ENCODE results near the gene PNMA6E. TPM values are rescaled to one million over a fixed set of nuclear protein-coding genes. Genes with fewer than 3 reads are reported as not detected.

PNMA6E gene
- polyA plus RNA-seq, 1 experiment, result not detected

DNA sequence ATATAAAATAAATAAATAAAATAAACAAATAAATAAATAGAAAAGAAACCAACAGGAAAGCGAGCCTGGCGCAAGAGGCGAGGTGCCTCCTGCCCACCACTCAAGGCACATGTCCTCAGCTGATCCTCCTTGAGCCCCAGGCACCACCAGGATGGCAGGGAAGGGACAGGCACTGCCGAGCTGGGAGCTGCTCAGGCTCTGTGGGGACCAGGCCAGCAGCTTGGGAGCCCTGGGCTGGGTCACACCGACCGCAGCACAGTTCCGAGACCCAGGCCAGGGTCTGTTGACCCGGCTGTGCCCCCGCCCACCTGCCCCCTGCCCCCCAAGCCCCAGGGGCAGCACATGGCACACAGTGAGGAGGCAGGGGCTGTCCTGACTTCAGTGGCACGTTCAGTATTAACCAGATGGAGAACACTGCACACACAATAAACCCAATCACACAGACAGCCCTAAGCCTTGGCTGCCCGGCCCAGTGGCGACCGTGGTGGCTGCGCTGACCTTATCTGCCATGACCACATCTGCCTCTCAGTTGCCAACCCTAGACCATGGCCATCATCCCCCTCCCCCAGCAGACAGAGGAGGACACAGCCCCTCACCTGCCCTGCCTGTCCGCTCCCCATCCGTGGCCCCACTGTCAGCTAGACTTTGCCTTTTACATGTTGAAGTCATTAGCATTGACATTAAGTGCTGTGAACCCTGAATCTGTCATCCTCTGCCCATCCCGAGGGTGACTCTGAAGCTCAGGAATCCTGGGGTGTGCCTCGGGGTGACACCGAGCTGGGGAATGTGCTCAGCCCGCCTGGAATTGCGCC is 47.6 kb upstream of the PNMA6E start:
- Histone ChIP-seq H3K9me3 (ENCODE audit: control insufficient read depth, insufficient read depth, low read length) (no peaks in the 10 kb centered on the region), H3K27me3 (ENCODE audit: control insufficient read depth, insufficient read depth, low read length) (no peaks in the 10 kb centered on the region), H3K4me3 (ENCODE audit: low read depth, low read length) (no peak overlapping the region), H3K27ac (ENCODE audit: low read depth, low read length) (no peak overlapping the region)
- no peak for DNase-seq (ENCODE audit: low read depth, low spot score)
- ChIA-PET CTCF (no interaction called here), POLR2A (no interaction called here)
- TF ChIP-seq, protein P1, sequence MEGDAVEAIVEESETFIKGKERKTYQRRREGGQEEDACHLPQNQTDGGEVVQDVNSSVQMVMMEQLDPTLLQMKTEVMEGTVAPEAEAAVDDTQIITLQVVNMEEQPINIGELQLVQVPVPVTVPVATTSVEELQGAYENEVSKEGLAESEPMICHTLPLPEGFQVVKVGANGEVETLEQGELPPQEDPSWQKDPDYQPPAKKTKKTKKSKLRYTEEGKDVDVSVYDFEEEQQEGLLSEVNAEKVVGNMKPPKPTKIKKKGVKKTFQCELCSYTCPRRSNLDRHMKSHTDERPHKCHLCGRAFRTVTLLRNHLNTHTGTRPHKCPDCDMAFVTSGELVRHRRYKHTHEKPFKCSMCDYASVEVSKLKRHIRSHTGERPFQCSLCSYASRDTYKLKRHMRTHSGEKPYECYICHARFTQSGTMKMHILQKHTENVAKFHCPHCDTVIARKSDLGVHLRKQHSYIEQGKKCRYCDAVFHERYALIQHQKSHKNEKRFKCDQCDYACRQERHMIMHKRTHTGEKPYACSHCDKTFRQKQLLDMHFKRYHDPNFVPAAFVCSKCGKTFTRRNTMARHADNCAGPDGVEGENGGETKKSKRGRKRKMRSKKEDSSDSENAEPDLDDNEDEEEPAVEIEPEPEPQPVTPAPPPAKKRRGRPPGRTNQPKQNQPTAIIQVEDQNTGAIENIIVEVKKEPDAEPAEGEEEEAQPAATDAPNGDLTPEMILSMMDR (IDR thresholded peaks at IDR 0.05; ENCODE audit: low read depth, low read length), result no peak

GRCh38 chrX:153447581-153447960 is 46.4 kb upstream of the PNMA6E start:
- Histone ChIP-seq H3K27ac (ENCODE audit: low read depth, low read length) (no peak overlapping the region), H3K4me3 (ENCODE audit: low read depth, low read length) (no peak overlapping the region), H3K27me3 (ENCODE audit: control insufficient read depth, insufficient read depth, low read length) (no peaks in the 10 kb centered on the region), H3K9me3 (ENCODE audit: control insufficient read depth, insufficient read depth, low read length) (no peaks in the 10 kb centered on the region)
- POLR2A ChIA-PET, result no interaction called here
- TF ChIP-seq, protein P1 (IDR thresholded peaks at IDR 0.05; ENCODE audit: low read depth, low read length), result no peak
- CTCF ChIA-PET, result no interaction called here
- DNase-seq (ENCODE audit: low read depth, low spot score), result no peak

- Histone ChIP-seq H3K9me3 (ENCODE audit: control insufficient read depth, insufficient read depth, low read length) (no peaks in the 10 kb centered on the region), H3K27me3 (ENCODE audit: control insufficient read depth, insufficient read depth, low read length) (no peaks in the 10 kb centered on the region), H3K4me3 (ENCODE audit: low read depth, low read length) (no peak overlapping the region), H3K27ac (ENCODE audit: low read depth, low read length) (no peak overlapping the region)
- DNase-seq (ENCODE audit: low read depth, low spot score), result no peak
- TF ChIP-seq, protein P1 (IDR thresholded peaks at IDR 0.05; ENCODE audit: low read depth, low read length), result no peak
- ChIA-PET CTCF (no interaction called here), POLR2A (no interaction called here)
These were observed 45.9 kb upstream of the PNMA6E start for GRCh38 chrX:153446950-153447580.

GRCh38 chrX:153446636-153446936 is 45.4 kb upstream of the PNMA6E start:
- Histone ChIP-seq H3K27ac (ENCODE audit: low read depth, low read length) (no peak overlapping the region), H3K9me3 (ENCODE audit: control insufficient read depth, insufficient read depth, low read length) (no peaks in the 10 kb centered on the region), H3K27me3 (ENCODE audit: control insufficient read depth, insufficient read depth, low read length) (no peaks in the 10 kb centered on the region), H3K4me3 (ENCODE audit: low read depth, low read length) (no peak overlapping the region)
- no peak for DNase-seq (ENCODE audit: low read depth, low spot score)
- TF ChIP-seq, protein P1 (IDR thresholded peaks at IDR 0.05; ENCODE audit: low read depth, low read length), result no peak
- ChIA-PET CTCF (no interaction called here), POLR2A (no interaction called here)

GRCh38 chrX:153445856-153446635 is 44.9 kb upstream of the PNMA6E start, which contains the start of gene TREX2:
Gene TREX2, minus strand, starts transcription at chrX:153446056. Its CDS starts 626 bp downstream, at chrX:153445430.
- Histone ChIP-seq H3K27ac (ENCODE audit: low read depth, low read length) (no peak within 1 kb of the TSS), H3K4me3 (ENCODE audit: low read depth, low read length) (no peak within 1 kb of the TSS), H3K27me3 (ENCODE audit: control insufficient read depth, insufficient read depth, low read length) (no peaks in the 10 kb centered on the region), H3K9me3 (ENCODE audit: control insufficient read depth, insufficient read depth, low read length) (no peaks in the 10 kb centered on the region)
- TF ChIP-seq, protein P1 (IDR thresholded peaks at IDR 0.05; ENCODE audit: low read depth, low read length), result no peak
- POLR2A ChIA-PET, result no interaction called here
- no peak for DNase-seq (ENCODE audit: low read depth, low spot score)
- CTCF ChIA-PET, result no interaction called here

Data from AG04450 (cell line).